Colonic mucosa (tissue), 4 donors: ENCODE measurements around the gene ACOX3. TPM values are rescaled to one million over a fixed set of nuclear protein-coding genes. Genes with fewer than 3 reads are reported as not detected.

Experiments used
- DNase-seq: peaks from one replicate; pipeline ENCODE4 v3.0.0-alpha.2; 2020
- H3K27ac ChIP-seq: fragments of 200-600 bp; one replicate; pipeline ENCODE4 v1.8.0; 2021
- H3K27me3 ChIP-seq: fragments of 200-600 bp; one replicate; pipeline ENCODE4 v1.8.0; 2021
- H3K36me3 ChIP-seq: fragments of 200-600 bp; one replicate; pipeline ENCODE4 v1.8.0; 2021
- H3K4me1 ChIP-seq: fragments of 200-600 bp; one replicate; pipeline ENCODE4 v1.8.0; 2021; ENCODE audit warnings: mild to moderate bottlenecking
- H3K4me3 ChIP-seq: fragments of 200-600 bp; one replicate; pipeline ENCODE4 v1.8.0; 2021
- H3K9ac ChIP-seq, 2 donors: one replicate each; pipeline ENCODE4 v1.7.0; 2013; ENCODE audit warnings: control low read depth in 2 of 2, low read depth in 2 of 2, low read length in 2 of 2
- H3K9me3 ChIP-seq: fragments of 200-600 bp; one replicate; pipeline ENCODE4 v1.8.0; 2021
- CTCF ChIP-seq: fragments of 200-600 bp; IDR thresholded peaks from one replicate; pipeline ENCODE4 v1.8.0; 2022; ENCODE audit warnings: antibody characterized with exemption, mild to moderate bottlenecking
- intact Hi-C: fragments of 100-400 bp; cut with DNase I; formaldehyde crosslinking; loops from one replicate; pipeline ENCODE4 v1.14.1; 2022
- total RNA-seq, 2 donors: library from RNA; stranded (reverse); fragmentation: NEBNext Ultra II Directional in 1 of 2; extraction: Animal tissue kit (Norgen Biotek cat#: 25700) in 1 of 2; gene quantifications; one replicate each; pipeline ENCODE4 v1.2.1, GENCODE V29; 2021
- donor health status: healthy.
- donor health status: DM: no; HTN: no; CAD: no.
- donor health status: DM: no; HTN: no; CAD: no.

ACOX3 gene
- total RNA-seq, 2 donors from 2014 or later = 19.9 to 26.1 TPM

GRCh38 chr4:8376361-8377102 is 64.0 kb downstream of the ACOX3 start:
- DNase-seq = no peak
- H3K9ac ChIP-seq = no peak overlapping the region
- H3K27ac ChIP-seq = no peak overlapping the region
- no peaks in the 10 kb centered on the region for H3K9me3 ChIP-seq
- no peaks in the 10 kb centered on the region for H3K4me1 ChIP-seq
- H3K4me3 ChIP-seq = no peak overlapping the region
- H3K27me3 ChIP-seq = no peaks in the 10 kb centered on the region
- intact Hi-C loops = no loop called here
- no peaks in the 10 kb centered on the region for H3K36me3 ChIP-seq
- no peak for TF ChIP-seq CTCF

GRCh38 chr4:8374851-8375649 is 65.5 kb downstream of the ACOX3 start:
- Histone ChIP-seq H3K4me3 (no peak overlapping the region), H3K27ac (no peak overlapping the region), H3K36me3 (no peaks in the 10 kb centered on the region), H3K9me3 (no peaks in the 10 kb centered on the region), H3K9ac (no peak overlapping the region), H3K4me1 (no peaks in the 10 kb centered on the region), H3K27me3 (no peaks in the 10 kb centered on the region)
- DNase-seq = no peak
- intact Hi-C loops = no loop called here
- TF ChIP-seq CTCF = no peak

- DNase-seq = no peak
These were observed 66.5 kb downstream of the ACOX3 start for GRCh38 chr4:8373973-8374545.

GRCh38 chr4:8373270-8373972 is 67.1 kb downstream of the ACOX3 start:
- no peak overlapping the region for H3K9ac ChIP-seq
- no peak overlapping the region for H3K27ac ChIP-seq
- no peak overlapping the region for H3K4me3 ChIP-seq
- no peak for TF ChIP-seq CTCF
- H3K9me3 ChIP-seq = no peaks in the 10 kb centered on the region
- no peak for DNase-seq
- H3K27me3 ChIP-seq = no peaks in the 10 kb centered on the region
- H3K36me3 ChIP-seq = no peaks in the 10 kb centered on the region
- intact Hi-C loops = no loop called here
- H3K4me1 ChIP-seq = no peaks in the 10 kb centered on the region

More at GRCh38 chr4:8373973-8374545, 66.5 kb downstream of the ACOX3 start:
- no peak overlapping the region for H3K4me3 ChIP-seq
- H3K36me3 ChIP-seq = no peaks in the 10 kb centered on the region
- no peaks in the 10 kb centered on the region for H3K27me3 ChIP-seq
- intact Hi-C loops = no loop called here
- H3K4me1 ChIP-seq = no peaks in the 10 kb centered on the region
- no peak overlapping the region for H3K27ac ChIP-seq
- no peak overlapping the region for H3K9ac ChIP-seq
- no peak for TF ChIP-seq CTCF
- no peaks in the 10 kb centered on the region for H3K9me3 ChIP-seq

GRCh38 chr4:8372506-8372905 is 68.0 kb downstream of the ACOX3 start:
- Histone ChIP-seq H3K36me3 (no peaks in the 10 kb centered on the region), H3K27me3 (no peaks in the 10 kb centered on the region), H3K9ac (no peak overlapping the region), H3K27ac (no peak overlapping the region), H3K4me3 (no peak overlapping the region), H3K9me3 (no peaks in the 10 kb centered on the region), H3K4me1 (no peaks in the 10 kb centered on the region)
- intact Hi-C loops = no loop called here
- no peak for DNase-seq
- TF ChIP-seq CTCF = no peak
